ENCODE results near the gene CSAD.
A peak's percentile ranks its signal among the peaks of the same experiment; 100 is the strongest.

Gene CSAD

DNA sequence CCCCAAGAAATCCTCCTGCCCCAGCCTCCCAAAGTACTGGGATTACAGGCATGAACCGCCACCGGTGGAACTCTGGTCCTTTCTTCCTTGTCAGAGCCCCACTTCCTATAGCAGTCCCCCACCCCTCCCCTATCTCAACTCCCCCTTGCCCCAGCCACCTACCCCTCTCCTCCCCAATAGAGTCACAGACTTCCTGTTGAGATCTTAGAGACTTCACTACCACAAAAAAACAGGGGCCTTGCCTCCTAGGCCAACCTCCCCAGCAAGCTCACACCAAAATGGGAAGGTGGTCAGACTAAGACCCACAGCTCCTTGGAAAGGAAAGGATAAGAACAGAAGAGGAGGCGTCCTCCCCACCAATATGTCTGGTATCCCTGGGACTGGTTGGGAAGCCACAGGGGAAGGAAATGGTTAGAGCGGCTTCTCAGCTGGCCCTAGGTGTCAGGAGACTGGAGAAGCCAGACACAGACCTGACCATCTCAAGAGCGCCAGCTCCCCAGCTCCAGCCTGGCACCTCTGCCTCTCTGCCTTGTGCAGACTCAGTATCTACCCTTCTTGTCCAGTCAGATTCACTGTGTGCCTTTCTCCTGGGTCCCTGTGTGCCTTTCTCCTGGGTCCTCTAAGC, 17.9 kb upstream of the CSAD start:
- DNase-seq, result no peak

- no peak for DNase-seq
Observed at GRCh38 chr12:53197011-53197640, 16.4 kb upstream of the CSAD start.

GRCh38 chr12:53196486-53196885, 15.8 kb upstream of the CSAD start:
- DNase-seq, result no peak

- DNase-seq, result no peak
Observed at GRCh38 chr12:53195516-53196420, 15.0 kb upstream of the CSAD start.

GRCh38 chr12:53194973-53195372, 14.2 kb upstream of the CSAD start:
- no peak for DNase-seq

DNA sequence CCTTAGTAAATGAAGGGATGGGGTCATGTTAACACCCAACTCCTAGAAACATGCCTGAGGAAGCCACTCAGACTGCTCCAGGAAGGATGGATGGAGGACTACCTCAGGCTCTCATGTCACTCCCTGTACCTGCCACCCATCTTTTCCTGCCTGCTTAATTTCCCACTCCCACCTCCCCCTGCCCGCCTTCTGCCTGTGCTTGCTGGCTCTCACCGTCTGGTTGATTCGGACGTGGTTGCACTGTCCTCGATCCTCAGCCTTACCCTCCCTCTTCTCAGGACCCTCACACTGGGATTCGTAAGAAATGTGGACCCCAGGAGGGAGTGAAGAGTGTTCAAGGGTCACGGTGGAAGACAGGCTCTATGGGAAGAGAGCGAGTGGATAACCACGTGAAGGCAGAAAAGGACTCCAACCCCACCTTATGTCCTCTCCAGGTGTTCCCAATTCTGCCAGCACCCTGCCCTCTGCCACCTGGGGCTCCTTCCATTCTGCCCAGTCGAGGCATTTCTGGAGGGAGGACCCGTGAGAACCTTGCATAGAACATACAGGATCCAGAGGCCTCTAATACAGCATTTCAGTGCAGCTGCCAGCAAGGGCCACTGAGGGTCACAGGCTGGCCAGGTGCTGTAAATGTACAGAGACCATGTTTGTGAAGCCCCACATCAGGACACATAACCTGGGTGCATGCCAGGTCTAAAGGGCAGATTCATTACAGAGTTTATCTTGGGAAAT, 13.4 kb upstream of the CSAD start:
- DNase-seq, result no peak

DNA sequence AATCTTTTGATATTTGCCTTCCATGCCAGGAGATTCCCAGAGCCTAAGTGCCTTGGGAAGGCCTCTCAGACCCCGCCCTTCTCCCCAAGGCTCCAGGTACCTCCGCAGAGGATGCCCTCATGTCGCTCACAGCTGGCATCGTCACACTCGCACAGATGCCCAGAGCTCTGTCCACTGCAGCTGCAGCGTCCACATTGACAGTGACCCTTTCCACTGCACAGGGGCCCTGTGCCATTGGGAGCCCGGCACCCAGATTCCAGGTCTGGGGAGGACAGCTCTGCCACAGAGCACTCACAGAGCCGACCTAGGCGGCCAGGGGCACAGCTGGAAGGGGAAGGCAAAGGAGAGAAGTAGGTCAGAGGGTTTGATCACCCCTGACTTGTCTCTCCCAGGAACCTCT, 12.3 kb upstream of the CSAD start:
- DNase-seq, result no peak

DNA sequence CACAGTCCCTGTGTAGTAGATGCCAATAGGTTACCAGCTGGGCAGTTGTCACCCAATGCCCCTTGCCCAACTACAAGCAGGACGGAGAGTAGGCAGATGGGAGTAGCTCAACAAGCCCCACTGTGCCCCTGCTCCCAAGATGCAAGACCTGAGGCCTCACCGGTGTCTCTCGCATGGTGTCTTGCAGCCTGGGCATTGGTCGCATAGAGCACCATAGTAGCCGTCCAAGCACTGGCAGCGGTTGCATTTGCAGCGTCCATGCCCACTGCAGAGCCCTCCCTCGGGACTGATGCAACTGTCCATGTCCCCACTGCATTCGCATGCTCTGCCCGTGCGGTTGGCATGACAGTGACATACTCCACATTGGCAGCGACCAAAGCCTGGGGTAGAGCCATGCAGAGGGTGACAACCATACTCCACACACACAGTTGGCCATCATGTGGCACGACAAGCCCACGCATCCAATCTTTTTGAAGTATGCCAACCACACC, 11.9 kb upstream of the CSAD start:
- DNase-seq, result no peak

- no peak for DNase-seq
Observed at GRCh38 chr12:53191885-53192530, 11.3 kb upstream of the CSAD start.

DNA sequence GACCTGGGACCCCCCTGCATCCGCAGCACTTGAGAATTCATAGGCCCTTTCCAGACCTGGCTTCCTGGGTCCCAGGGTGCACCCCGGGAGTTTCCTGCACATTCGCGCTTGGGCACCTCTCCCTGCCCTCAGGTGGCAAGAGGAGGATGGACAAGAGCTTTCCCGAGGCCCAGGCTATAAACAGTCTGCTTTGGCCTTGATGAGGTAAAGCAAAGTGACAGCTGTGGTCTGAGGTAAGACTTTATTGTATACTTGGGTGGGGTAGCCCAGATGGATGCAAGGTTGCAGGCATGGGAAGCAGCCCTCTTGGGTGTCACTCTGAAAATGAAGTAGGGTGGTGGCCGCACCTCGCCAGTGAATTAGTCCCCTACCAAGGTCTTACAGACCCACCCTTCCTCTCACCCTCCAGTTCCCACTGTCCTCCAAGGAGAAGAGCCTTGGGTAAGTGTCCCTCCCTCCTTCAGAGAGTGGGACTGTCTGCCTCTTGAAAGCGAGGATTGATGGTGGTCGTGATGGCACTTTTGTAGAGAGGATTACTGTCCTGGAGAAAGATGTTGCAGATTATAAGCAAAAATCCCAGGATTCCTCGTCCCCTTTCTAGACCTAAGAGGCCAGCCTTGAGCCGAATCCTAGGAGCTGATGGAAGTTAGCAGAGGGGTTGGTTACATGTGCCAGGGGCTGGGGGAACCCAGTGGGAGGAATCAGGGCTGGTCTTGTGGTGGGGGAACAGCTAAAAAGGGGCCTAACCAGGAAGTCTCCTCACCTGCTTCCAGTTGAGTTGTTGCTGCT, 10.6 kb upstream of the CSAD start:
- DNase-seq, result no peak

DNA sequence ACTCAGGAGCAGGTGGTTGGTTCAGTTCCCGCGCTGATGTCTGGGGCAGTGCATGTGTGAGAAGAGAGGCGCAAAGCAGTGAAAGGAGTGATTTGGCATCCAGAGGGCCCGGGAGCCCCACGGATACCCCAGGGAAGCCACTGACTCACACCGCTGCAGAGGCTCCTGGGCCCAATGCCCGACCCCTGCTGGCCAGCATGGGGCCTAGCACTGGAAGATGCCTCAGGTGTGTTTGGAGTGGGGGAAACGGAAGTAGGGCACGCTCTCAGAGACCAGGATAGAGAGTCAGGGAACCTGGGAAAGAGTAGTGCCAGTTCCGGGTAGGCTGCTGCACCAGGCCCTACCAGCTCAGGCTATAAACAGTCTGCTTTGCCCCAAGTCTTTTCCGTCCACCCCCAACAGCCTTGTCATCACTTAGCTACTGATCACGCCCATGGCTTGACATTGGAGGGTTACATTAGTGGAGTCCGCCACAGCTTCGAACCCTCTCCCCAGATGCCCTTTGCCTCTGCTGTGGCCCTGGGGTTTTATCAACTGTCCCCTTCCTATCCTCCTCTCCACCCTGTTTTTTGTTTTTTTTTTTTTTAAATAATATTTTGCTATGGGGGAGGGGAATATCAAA, 9.5 kb upstream of the CSAD start:
- peak; percentile 32 for DNase-seq

- DNase-seq, result no peak
Observed at GRCh38 chr12:53187145-53187899, 6.6 kb upstream of the CSAD start.

GRCh38 chr12:53186745-53187144, 6.0 kb upstream of the CSAD start:
- DNase-seq, result no peak

DNA sequence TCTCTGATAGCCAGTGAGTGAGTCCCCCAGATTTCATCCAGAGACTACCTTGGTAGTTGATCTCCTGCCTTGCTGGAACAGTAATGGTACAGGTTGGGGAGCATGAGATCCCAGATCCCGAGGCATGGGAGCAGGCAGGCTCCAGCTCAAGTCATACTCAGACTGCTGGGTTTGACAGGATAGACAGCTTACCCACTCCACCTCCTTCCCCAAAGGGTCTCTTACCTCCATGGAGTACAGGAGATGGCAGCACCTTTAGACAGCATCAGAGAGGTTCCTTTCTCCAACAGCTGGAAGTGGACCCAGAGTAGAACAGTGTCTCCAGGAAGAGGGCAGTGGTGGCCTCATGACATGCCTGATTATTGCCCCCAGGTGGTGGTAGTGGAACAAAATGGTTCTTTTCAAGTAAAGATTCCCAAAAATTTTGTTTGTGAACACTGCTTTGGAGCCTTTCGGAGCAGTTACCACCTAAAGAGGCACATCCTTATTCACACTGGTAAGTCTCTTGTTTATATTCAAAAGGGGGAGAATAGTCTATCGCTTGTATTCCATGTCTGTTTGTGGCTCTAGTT, 4.9 kb upstream of the CSAD start:
- no peak for DNase-seq

- no peak for DNase-seq
Observed at GRCh38 chr12:53184828-53185227, 4.1 kb upstream of the CSAD start.

DNA sequence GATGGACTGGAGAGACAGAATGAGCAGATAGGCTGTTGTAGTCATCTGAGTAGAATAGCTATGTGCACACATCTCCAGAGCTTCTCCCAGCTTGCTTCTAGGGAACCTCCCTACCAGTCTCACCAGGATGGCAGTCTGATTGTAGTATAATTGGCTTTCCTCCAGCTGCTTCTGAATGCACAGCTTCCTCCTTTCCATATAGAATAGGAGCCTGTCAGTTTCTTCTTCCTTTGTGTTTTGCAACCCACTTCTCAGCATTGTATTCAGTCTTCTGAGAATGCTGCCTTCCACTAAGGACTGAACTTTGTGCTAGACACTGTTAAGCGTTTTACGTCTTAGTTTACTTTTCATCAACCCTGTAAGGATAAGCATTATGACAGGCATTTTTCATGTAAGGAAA, 2.2 kb upstream of the CSAD start:
- no peak for DNase-seq

GRCh38 chr12:53181935-53182334, 1.2 kb upstream of the CSAD start:
- DNase-seq, result no peak

DNA sequence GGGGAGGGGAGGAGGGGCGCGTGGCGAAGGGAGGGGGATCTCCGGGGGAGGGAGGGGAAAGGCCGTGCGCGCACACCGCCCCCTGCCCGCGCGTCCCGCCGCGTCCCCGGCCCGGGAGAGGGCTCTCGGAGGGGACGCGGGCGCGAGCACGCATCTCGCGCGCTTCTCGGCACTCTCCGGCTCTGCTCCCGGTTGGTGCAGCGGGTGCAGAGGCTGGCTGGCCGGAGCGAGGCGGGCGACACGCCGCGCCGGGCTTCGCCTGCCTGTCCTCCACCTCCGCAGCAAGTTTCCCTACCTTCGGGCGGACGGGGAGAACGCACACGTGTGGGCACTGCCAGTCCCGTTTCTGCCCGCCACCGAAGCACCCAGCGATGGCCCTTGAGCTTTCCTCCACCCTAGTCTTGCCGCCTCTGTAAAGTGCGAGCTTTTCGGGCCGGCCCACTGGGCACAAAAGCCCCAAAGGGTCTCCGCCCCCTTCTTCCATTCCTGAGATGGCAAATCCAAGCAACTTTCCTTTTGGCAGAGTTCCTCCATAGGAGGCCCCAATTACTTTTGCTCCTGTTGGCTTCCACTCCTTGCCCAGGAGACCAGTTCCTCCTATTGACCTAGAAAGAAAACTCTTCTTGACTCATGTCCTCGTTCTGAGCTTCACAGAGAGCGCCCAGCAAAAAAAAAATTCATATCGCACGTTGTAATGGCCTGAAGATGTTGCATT, 363 bp upstream of the CSAD start:
- DNase-seq, result peak; percentile 85

GRCh38 chr12:53179687-53180219, 972 bp downstream of the CSAD start:
- DNase-seq, result no peak

All from NCI-H2171 treated with DMSO at 0.1 percent for 48 hours (cell line).